A673 (cell line): ENCODE results near the gene ACSL1.

Experiments used
- CTCF ChIP-seq: fragments of 300-800, 200-600 bp; sonication (generic); conservative IDR thresholded peaks from 2 replicates; pipeline ENCODE4 v1.5.1; 2017; ENCODE audit warnings: low read depth, mild to moderate bottlenecking, antibody characterized with exemption, low read length, moderate library complexity, mixed read lengths
- EZH2 ChIP-seq: fragments of 200-600 bp; sonication (generic); IDR thresholded peaks from 2 replicates; pipeline ENCODE4 v1.6.1; 2017; ENCODE audit warnings: borderline replicate concordance, low read depth, mild to moderate bottlenecking, mixed read lengths, antibody characterized with exemption, low read length; ENCODE audit not compliant: poor library complexity, severe bottlenecking

- TF ChIP-seq EZH2 (no peak), CTCF (no peak)
Observed at GRCh38 chr4:184755278-184755677, 70.5 kb downstream of the ACSL1 start.
